HG03196 (cell line): Measurements from ENCODE around the gene MACROD1.

ENCODE experiments used
- ATAC-seq: cut with Tn5 transposase; IDR thresholded peaks from one replicate; pipeline ENCODE4 v1.9.1; 2021; ENCODE audit not compliant: unreplicated experiment

The MACROD1 gene

DNA sequence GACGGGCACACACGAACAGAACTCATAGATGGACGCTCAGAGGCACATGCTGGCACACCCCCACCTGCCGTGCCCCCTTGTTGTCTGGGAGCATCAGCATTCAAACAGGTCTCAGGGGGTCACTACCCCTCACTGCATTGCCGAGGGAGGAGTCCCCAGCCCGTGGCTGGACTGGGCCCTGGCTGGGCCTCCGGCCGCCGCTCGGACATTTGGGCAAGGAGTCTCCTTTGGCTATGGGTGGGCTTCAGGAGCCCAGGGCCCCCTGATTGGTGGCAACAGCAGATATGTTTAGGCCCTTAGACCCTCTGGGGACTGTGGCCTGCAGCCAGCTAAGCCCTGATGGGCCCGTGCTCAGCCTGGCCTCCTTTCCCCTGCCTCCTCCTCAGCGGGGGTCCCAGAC lies 88.3 kb downstream of the MACROD1 start:
- ATAC-seq: no peak

DNA sequence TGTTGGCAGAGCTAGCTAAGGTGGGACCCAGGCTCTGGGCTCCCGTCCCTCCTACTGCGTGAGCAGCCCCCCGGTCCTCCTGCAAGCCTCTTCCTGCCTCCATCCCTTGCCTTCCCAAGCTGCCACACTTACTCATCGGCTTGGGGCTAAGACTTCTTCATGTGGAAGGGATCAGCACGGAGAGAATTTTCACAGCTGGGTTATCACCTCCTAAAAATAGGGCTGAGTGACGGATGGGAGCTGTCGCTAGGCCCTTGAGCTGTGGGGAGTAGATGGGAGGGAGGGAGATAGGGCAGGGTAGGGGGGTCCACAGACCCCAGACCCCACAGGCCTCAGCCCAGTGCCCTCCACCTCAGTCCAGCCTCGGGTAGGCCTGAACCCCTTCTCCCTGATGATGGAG lies 89.2 kb downstream of the MACROD1 start:
- ATAC-seq: no peak

DNA sequence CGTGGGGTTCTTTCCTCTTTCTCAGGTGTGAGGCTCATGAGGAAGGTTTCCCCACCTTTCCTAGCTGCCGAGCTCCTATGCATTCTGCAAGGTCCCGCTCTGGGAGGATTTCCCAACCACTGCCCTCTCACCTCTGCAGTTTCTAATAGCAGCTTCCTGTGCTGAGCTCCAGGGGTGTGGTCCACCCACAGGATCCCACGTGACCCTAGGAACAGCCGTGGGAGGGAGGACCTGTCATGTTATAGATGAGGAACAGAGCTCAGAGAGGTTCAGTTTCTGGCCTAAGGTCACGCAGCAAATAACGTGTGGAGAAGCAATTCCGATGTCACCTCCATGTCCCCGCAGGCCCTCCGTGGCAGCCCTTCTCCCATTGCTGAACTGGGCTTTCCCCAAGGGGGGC lies 91.7 kb downstream of the MACROD1 start:
- no peak for ATAC-seq

GRCh38 chr11:64073542-64073941 lies 92.4 kb downstream of the MACROD1 start:
- no peak for ATAC-seq

GRCh38 chr11:64072871-64073270 lies 93.0 kb downstream of the MACROD1 start:
- no peak for ATAC-seq

DNA sequence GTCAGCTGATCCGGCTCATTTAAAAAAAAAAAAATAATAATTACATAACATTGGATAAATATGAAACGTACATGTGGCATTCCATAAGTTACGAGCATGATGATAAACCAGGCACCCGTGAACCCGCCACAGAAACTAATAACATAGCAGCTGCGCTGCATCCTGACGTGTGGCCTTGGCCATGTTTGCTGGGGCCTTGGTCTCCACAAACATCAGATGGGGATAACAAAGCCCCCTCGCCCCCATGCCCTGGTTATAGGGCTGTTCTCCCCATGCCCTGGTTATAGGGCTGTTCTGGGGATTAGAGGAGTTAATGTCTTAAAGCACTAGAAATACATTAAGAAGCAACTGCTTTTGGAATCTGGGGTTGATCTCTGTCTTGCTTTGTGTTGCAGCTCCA lies 93.5 kb downstream of the MACROD1 start:
- ATAC-seq: no peak

GRCh38 chr11:64071849-64072248 lies 94.1 kb downstream of the MACROD1 start:
- no peak for ATAC-seq

- no peak for ATAC-seq
These were observed 95.6 kb downstream of the MACROD1 start for GRCh38 chr11:64070314-64070681.

DNA sequence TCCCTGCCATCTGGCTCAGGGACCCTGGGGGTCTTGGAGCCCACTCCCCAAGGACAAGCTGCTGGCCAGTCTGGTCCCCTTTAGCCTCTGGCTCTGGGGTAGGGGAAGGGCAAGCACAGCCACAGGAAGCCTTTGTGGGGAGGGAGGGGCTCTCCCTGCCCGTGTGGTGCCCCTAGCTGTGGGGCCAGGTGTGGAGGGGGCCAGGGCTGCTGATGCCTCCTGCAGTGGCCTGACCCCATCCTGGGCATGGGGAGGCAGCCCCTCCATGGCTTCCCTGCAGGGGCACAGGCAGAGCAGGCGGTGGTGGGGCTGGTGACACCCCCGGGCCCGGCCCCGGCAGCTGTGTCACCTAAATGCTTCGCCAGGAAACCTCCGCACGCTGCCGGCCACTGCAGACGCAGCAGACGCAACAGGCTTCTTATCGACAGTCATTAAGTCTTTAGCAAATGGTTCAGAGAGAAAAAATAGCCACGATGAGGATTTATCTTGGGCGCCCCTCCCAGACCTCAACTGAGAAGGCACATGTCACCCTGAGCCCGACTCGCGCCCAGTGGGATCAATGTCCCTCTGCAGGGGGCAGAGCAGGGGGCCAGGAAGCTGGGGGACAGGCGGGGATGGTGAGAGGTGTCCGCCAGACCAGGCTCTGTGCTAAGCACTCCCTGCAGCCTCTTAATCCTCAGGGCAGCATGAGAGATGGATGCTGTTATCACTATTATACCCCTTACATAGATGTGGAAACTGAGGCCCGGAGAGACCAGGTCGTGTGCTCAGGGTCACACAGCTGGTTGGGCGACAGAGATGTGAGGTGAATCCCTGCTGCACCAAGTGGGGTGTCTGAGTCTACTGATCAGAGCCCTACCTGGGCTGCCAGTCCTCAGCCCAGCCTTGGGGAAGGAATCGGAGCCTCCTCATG lies 96.3 kb downstream of the MACROD1 start:
- ATAC-seq: no peak

- no peak for ATAC-seq
These were observed 97.1 kb downstream of the MACROD1 start for GRCh38 chr11:64068705-64069400.

GRCh38 chr11:64067230-64067993 lies 98.5 kb downstream of the MACROD1 start:
- no peak for ATAC-seq

- no peak for ATAC-seq
These were observed 100.2 kb downstream of the MACROD1 start for GRCh38 chr11:64065712-64066111.

DNA sequence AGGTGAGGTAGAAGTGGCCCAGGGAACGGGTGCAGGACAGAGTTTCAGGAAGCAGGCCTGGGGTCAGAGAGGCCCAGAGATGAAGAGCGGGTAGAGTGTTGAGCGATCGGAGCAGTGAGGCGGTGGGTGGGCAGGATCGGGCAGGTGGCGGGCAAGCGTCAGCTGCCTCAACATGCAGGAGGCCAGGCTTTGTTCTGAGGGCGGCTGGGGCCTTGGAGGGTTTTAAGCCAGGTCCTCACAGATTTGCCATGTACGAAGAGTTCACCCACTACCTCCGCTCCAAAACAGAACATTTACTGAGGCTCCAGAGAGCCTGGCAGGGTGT lies 100.8 kb downstream of the MACROD1 start:
- ATAC-seq: no peak

GRCh38 chr11:64064374-64065140 lies 101.4 kb downstream of the MACROD1 start:
- ATAC-seq: no peak

DNA sequence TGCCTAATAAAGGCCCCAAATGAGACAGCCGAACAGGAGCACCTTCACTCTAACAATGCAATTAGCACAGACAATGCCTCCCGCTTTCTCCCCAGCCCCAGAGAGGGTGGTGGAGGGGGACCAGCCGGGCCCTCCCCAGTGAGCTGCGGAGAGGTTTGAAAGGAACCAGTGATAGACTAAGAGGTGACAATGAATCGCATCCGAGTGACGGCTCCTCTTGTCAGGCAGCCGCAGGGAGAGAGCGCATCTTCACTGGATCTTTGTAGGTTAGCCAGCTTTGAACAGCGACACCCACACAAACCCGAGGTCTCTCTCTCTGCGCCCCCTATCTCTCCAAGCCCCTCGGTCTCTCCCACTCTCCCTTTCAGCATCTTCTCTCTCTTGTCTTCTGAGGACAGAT lies 102.1 kb downstream of the MACROD1 start:
- no peak for ATAC-seq

DNA sequence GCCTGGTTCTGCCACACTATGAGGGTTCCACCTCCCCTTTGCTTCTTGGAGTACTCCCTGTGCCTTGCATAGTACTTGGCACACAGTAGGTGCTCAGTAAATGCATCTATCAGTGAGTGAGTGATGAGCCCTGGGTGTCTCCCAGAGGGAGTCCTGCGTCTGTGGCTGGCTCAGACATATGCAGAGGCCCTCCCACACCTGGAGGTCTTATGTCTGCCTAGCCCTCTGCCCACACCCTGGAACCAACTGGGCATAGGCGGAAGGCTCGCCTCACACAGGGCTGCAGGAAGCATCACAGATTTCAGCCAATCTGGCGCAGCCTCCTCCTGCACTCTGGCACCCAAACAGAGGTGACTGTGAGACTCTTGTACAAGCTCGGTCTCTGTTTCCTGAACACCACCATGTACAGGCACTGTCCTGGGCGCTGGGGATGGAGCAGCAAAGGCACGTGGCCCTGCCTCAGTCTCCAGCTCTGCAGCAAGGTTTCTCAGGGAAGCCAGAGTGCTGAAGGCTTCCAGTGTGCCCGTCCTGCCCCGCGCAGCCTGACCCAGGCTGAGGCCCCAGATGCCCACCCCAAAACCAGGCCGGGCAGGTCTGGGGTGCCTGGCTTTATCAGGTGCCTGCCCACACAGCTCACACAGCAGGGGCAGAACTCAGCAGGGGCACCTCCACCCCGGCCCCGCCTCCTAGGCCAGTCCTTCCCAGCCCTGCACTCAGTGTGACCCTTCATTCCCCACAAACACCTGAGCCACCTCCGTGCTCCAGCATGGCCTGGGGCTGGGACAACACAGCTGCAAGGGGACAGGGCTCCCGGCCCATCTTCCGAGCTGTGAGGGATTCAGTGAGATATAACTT lies 103.5 kb downstream of the MACROD1 start:
- no peak for ATAC-seq

GRCh38 chr11:64060861-64061444 lies 105.0 kb downstream of the MACROD1 start:
- ATAC-seq: no peak

GRCh38 chr11:64060263-64060860 lies 105.6 kb downstream of the MACROD1 start:
- no peak for ATAC-seq
